Activated CD4-positive, CD25-positive, alpha-beta regulatory T cell treated with anti-CD3 and anti-CD28 coated beads, Interleukin-2, amount 50 U/mL, for 16 hours (primary cell): ENCODE data around the gene TP53TG3F.
"Not testable (repeated sequence)": the region's sequence is repeated elsewhere in the genome, so short reads cannot be mapped to it uniquely, and the experiment has no call there.

Experiments
- DNase-seq: peaks from one replicate; pipeline ENCODE4 v3.0.0-alpha.2; 2020; ENCODE audit warnings: low read depth, low spot score

The TP53TG3F gene, protein sequence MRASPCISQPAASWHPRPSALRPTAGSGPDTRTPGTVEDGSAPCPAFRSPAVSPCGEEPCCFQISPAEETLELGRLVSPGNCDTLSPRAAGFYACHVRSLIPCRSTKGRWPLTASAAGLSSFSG

GRCh38 chr16:33459312-33459711 lies at the start of gene TP53TG3F:
TP53TG3F (plus strand) TSS chr16:33459612; CDS start chr16:33459680, 68 bp downstream.
- DNase-seq: not testable (repeated sequence)

DNA sequence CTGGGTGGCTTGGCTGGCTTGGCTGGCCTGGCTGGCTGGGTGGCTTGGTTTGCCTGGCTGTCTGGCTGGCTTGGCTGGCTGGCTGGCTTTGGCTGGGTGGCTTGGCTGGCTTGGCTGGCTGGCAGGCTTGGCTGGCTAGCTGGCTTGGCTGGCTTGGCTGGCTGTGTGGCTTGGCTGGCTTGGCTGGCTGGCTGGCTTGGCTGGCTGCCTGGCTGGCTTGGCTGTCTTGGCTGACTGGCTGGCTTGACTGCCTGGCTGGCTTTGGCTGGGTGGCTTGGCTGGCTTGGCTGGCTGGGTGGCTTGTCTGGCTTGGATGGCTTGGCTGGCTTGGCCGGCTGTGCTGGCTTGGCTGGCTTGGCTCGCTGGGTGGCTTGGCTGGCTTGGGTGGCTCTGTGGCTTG lies 32.2 kb downstream of the TP53TG3F start:
- DNase-seq: not testable (repeated sequence)

DNA sequence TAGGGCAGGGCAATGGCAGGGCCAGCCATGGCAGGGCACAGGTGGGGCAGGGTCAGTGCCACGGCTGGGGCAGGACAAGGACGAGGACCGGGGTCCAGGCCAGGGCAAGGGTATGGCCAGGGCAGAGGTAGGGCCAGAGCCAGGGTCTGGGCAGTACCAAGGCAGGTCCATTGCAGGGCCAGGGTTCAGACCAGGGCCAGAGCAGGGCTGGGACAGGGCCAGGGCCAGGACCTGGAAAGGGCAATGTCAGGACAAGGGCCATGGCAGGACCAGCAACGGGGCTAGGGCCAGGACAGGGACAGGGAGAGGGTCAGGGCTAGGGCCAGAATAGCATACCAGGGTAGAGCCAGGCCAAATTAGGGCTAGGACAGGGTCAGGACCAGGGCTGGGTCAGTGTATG lies 47.8 kb downstream of the TP53TG3F start:
- not testable (repeated sequence) for DNase-seq

- DNase-seq: not testable (repeated sequence)
These were observed 49.7 kb downstream of the TP53TG3F start for GRCh38 chr16:33509070-33509469.

DNA sequence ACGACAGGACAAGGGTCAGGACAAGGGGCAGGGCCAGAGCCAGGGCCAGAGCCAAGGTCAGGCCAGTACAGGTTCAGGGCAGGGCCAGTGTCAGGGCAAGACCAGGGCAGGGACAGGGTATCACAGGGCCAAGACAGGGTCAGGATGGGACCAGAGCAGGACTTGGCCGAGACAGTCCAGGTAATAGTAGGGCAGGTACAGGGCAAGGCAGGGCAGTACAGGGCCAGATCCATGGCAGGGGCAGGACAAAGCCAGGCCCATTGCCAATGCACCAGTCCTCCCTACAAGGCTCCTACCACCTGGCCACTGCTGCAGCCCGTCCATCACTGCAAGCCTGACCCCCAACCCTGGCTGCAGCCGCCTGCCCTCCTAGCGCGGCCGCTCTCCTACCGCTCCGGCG lies 50.5 kb downstream of the TP53TG3F start:
- DNase-seq: not testable (repeated sequence)
